Natural killer cell (primary cell): ENCODE measurements around the gene TNIK. TPM values are rescaled to one million over a fixed set of nuclear protein-coding genes. Genes with fewer than 3 reads are reported as not detected.

Source experiments
- ATAC-seq, 3 donors: fragments of 150-1000 bp in 2 of 3; fragments of 200-7000 bp in 1 of 3; cut with Tn5 transposase; 1 replicate in 1 of 3; 2 replicates in 2 of 3; pipeline ENCODE4 v1.10.0; 2021; ENCODE audit warnings: mild to moderate bottlenecking in 2 of 3, moderate library complexity in 2 of 3
- DNase-seq, 2 donors: peaks; one replicate each; pipeline versions ENCODE4 v3.0.0 to v3.0.0-alpha.2; 2013 to 2021; ENCODE audit warnings: mixed read lengths in 1 of 2
- H3K27ac ChIP-seq: one replicate; pipeline ENCODE4 v1.5.1; 2013; ENCODE audit warnings: mild to moderate bottlenecking, low read length
- H3K27me3 ChIP-seq: one replicate; pipeline ENCODE4 v1.6.1; 2013; ENCODE audit warnings: low read length; ENCODE audit not compliant: control insufficient read depth, insufficient read depth
- H3K36me3 ChIP-seq: one replicate; pipeline ENCODE4 v1.6.1; 2013; ENCODE audit warnings: low read length; ENCODE audit not compliant: control insufficient read depth, insufficient read depth
- H3K4me1 ChIP-seq: one replicate; pipeline ENCODE4 v1.6.1; 2013; ENCODE audit warnings: low read length; ENCODE audit not compliant: control insufficient read depth, insufficient read depth
- H3K4me3 ChIP-seq: one replicate; pipeline ENCODE4 v1.5.1; 2013; ENCODE audit warnings: low read length
- H3K9me3 ChIP-seq: one replicate; pipeline ENCODE4 v1.6.1; 2013; ENCODE audit warnings: low read length; ENCODE audit not compliant: control insufficient read depth, insufficient read depth
- H3K27ac Mint-ChIP-seq, 2 donors: one replicate each; pipeline ENCODE4 v1.8.0; 2022; ENCODE audit warnings: mild to moderate bottlenecking in 2 of 2, mixed read lengths in 2 of 2, moderate library complexity in 1 of 2
- H3K27me3 Mint-ChIP-seq, 2 donors: one replicate each; pipeline ENCODE4 v1.8.0; 2022; ENCODE audit warnings: low read depth in 2 of 2, mixed read lengths in 2 of 2
- H3K36me3 Mint-ChIP-seq: one replicate; pipeline ENCODE4 v1.8.0; 2022; ENCODE audit warnings: mixed read lengths
- H3K4me1 Mint-ChIP-seq, 2 donors: one replicate each; pipeline ENCODE4 v1.8.0; 2022; ENCODE audit warnings: mixed read lengths in 2 of 2
- H3K4me3 Mint-ChIP-seq: one replicate; pipeline ENCODE4 v1.8.0; 2022; ENCODE audit warnings: mild to moderate bottlenecking, moderate library complexity, mixed read lengths
- H3K9me3 Mint-ChIP-seq, 2 donors: one replicate each; pipeline ENCODE4 v1.8.0; 2022; ENCODE audit warnings: mixed read lengths in 2 of 2
- WGBS: methylation state at CpG from one replicate; pipeline ENCODE4 v1.1.7; 2013; ENCODE audit warnings: missing lambda C conversion rate; ENCODE audit not compliant: insufficient coverage; 5-methylcytosine and 5-hydroxymethylcytosine counted together
- intact Hi-C: fragments of 100-400 bp; cut with micrococcal nuclease; formaldehyde crosslinking; loops from one replicate; pipeline ENCODE4 v1.14.2; 2022
- total RNA-seq, 4 donors: library from RNA; stranded (reverse); fragments of 120-200 nt in 1 of 4; gene quantifications; one replicate each; pipeline versions ENCODE4 v1.2.3 to v1.2.4, GENCODE V29; 2013 to 2022
- TF ChIP-seq, protein P1 (sequence below): fragments of 200-600 bp; IDR thresholded peaks from one replicate; pipeline ENCODE4 v1.8.0; 2022; ENCODE audit warnings: antibody characterized with exemption

The TNIK gene
- total RNA-seq, 3 donors from 2014 or later (not counting 1 experiment from before 2014, with no cell fraction given), result 93.7 to 122 (median 119) TPM

DNA sequence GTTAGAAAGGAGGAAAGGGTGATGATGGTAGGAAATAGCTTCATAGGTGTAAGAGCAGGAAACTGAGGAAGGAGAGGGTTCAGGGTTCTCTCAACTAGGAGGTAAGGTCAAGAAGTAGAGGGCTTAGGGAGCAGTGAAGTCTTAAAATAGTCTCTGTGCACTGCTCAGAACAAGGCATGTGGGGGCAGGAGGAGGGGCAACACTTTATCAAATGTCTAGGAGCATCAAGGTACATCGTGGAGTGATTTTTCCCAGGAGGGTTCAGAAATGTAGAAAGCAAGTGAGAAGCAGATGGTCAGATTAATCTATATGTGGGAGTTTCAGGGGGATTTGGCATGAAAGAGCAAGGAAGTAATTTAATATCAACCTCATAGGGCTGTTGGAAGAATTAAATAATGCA, 58.8 kb downstream of the TNIK start:
- Mint-ChIP-seq H3K27ac (peak overlapping the region; percentile 7 to 9), H3K4me1 (peaks cover 70 to 91% of the 10 kb centered on the region in 2 donors), H3K36me3 (no peaks in the 10 kb centered on the region), H3K27me3 (no peaks in the 10 kb centered on the region), H3K9me3 (no peaks in the 10 kb centered on the region), H3K4me3 (no peak overlapping the region)
- H3K36me3 ChIP-seq, result no peaks in the 10 kb centered on the region
- H3K27ac ChIP-seq, result no peak overlapping the region
- TF ChIP-seq, protein P1, sequence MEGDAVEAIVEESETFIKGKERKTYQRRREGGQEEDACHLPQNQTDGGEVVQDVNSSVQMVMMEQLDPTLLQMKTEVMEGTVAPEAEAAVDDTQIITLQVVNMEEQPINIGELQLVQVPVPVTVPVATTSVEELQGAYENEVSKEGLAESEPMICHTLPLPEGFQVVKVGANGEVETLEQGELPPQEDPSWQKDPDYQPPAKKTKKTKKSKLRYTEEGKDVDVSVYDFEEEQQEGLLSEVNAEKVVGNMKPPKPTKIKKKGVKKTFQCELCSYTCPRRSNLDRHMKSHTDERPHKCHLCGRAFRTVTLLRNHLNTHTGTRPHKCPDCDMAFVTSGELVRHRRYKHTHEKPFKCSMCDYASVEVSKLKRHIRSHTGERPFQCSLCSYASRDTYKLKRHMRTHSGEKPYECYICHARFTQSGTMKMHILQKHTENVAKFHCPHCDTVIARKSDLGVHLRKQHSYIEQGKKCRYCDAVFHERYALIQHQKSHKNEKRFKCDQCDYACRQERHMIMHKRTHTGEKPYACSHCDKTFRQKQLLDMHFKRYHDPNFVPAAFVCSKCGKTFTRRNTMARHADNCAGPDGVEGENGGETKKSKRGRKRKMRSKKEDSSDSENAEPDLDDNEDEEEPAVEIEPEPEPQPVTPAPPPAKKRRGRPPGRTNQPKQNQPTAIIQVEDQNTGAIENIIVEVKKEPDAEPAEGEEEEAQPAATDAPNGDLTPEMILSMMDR, result no peak
- no peak for DNase-seq
- no peaks in the 10 kb centered on the region for H3K4me1 ChIP-seq
- no peaks in the 10 kb centered on the region for H3K27me3 ChIP-seq
- WGBS, result 95% methylated on average over 1 of the region's 1 CpG
- H3K9me3 ChIP-seq, result no peaks in the 10 kb centered on the region
- no peak for ATAC-seq
- H3K4me3 ChIP-seq, result no peak overlapping the region
- intact Hi-C loops, result no loop called here

DNA sequence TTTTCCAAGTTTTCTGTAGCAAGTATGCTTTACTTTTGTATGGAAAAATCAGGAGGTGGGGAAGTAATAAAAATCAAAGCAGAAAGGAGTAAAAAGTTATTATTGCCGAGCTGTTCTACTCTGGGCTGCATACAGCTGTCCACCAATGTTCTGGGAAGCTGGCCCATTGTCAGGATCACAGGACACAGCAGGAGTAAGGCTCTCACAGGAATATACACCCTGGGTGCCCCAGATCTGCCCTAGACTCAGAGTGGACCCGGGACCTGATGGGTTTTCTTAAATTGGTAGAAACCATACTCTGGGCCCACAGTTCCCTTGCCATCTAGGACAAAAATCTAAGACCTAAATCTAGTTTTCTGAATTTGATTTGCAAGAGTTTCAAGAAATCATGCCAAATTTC, 60.4 kb downstream of the TNIK start:
- DNase-seq (no peak), ATAC-seq (no peak)
- WGBS, result 100% methylated on average over 2 of the region's 2 CpGs
- intact Hi-C loops, result no loop called here
- H3K27me3 Mint-ChIP-seq, result no peaks in the 10 kb centered on the region
- Histone ChIP-seq H3K27me3 (no peaks in the 10 kb centered on the region), H3K4me3 (no peak overlapping the region), H3K36me3 (no peaks in the 10 kb centered on the region), H3K27ac (no peak overlapping the region), H3K9me3 (no peaks in the 10 kb centered on the region), H3K4me1 (no peaks in the 10 kb centered on the region)
- peaks cover 74 to 96% of the 10 kb centered on the region in 2 donors for H3K4me1 Mint-ChIP-seq
- H3K27ac Mint-ChIP-seq, result no peak overlapping the region
- no peaks in the 10 kb centered on the region for H3K36me3 Mint-ChIP-seq
- H3K9me3 Mint-ChIP-seq, result no peaks in the 10 kb centered on the region
- TF ChIP-seq, protein P1, result no peak
- no peak overlapping the region for H3K4me3 Mint-ChIP-seq

DNA sequence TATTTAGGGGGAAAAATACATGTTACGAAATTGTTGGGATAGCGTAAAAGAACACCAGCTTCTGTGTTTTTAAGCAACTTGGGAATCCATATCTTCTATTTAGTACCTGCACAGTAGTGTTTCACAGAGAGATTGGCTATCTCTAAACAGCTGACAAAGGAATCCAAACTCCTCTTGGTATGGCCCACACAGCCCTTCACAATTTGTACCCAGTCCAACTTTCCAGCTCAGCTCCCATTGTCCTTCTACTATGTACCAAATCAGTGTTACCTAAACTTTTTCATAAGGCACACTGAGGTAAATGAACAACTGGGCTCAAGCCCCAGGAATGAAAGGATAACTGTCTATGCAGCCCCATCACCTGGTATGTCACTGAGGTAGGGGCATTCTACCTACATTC, 61.9 kb downstream of the TNIK start:
- H3K9me3 ChIP-seq, result no peaks in the 10 kb centered on the region
- TF ChIP-seq, protein P1, result no peak
- DNase-seq (no peak), ATAC-seq (no peak)
- H3K9me3 Mint-ChIP-seq, result no peaks in the 10 kb centered on the region
- no peaks in the 10 kb centered on the region for H3K27me3 Mint-ChIP-seq
- peak overlapping the region in 1 of 2 donors; percentile 57 for H3K27ac Mint-ChIP-seq
- no peaks in the 10 kb centered on the region for H3K36me3 Mint-ChIP-seq
- no peaks in the 10 kb centered on the region for H3K27me3 ChIP-seq
- WGBS, result 93% methylated on average over 2 of the region's 2 CpGs
- intact Hi-C loops, result no loop called here
- no peak overlapping the region for H3K4me3 Mint-ChIP-seq
- H3K36me3 ChIP-seq, result no peaks in the 10 kb centered on the region
- H3K4me3 ChIP-seq, result no peak overlapping the region
- H3K27ac ChIP-seq, result no peak overlapping the region
- peaks cover 81 to 96% of the 10 kb centered on the region in 2 donors for H3K4me1 Mint-ChIP-seq
- H3K4me1 ChIP-seq, result no peaks in the 10 kb centered on the region

DNA sequence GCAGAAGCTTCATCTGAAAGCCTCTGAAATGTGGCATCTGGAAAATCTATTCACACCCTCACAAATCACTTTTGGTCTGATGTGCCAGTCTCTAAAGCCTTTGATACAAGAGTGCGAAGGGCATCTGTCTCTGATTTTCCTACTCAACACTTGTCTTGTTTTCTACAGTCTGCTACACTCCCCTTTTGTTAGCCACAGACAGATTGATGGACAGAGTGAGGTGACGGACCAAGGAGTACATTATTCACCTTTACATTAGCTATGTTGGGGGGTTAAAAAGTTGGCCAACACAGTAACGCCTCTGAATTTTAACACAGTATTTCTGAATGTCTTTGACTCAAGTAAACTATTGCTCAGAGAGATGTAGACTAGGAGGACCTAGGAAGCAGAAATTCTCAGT, 63.1 kb downstream of the TNIK start:
- peak overlapping the region; percentile 2 for H3K4me3 Mint-ChIP-seq
- ATAC-seq (no peak), DNase-seq (no peak)
- WGBS, result 96% methylated on average over 2 of the region's 3 CpGs
- H3K4me3 ChIP-seq, result no peak overlapping the region
- intact Hi-C loops, result no loop called here
- H3K4me1 Mint-ChIP-seq, result peaks cover 75 to 88% of the 10 kb centered on the region in 2 donors
- no peaks in the 10 kb centered on the region for H3K27me3 ChIP-seq
- TF ChIP-seq, protein P1, result no peak
- H3K36me3 Mint-ChIP-seq, result no peaks in the 10 kb centered on the region
- H3K9me3 ChIP-seq, result no peaks in the 10 kb centered on the region
- no peak overlapping the region for H3K27ac ChIP-seq
- no peaks in the 10 kb centered on the region for H3K27me3 Mint-ChIP-seq
- no peaks in the 10 kb centered on the region for H3K9me3 Mint-ChIP-seq
- peak overlapping the region; percentile 41 to 55 for H3K27ac Mint-ChIP-seq
- H3K4me1 ChIP-seq, result no peaks in the 10 kb centered on the region
- no peaks in the 10 kb centered on the region for H3K36me3 ChIP-seq
